IPS-18c (cell line): ENCODE data around the gene FDXR.
"Not testable (repeated sequence)": the region's sequence is repeated elsewhere in the genome, so short reads cannot be mapped to it uniquely, and the experiment has no call there.

Source experiments
- H3K4me3 ChIP-seq: 2 replicates; pipeline ENCODE4 v1.7.0; 2013; ENCODE audit warnings: low read depth, mild to moderate bottlenecking, low read length, moderate library complexity; ENCODE audit not compliant: insufficient read depth
- H3K9me3 ChIP-seq: one replicate; pipeline ENCODE4 v1.6.1; 2013; ENCODE audit warnings: mild to moderate bottlenecking, low read length, moderate library complexity; ENCODE audit not compliant: control insufficient read depth, insufficient read depth

The FDXR gene

GRCh38 chr17:74872313-74873036 is at the start of gene FDXR:
FDXR (minus strand) TSS chr17:74872994; CDS start chr17:74872944, 50 bp downstream.
- peak within 1 kb of the TSS; percentile 94 for H3K4me3 ChIP-seq
- peaks cover 4% of the 10 kb centered on the region for H3K9me3 ChIP-seq

- no peak overlapping the region for H3K4me3 ChIP-seq
These were observed 49.4 kb upstream of the FDXR start for GRCh38 chr17:74922172-74922571.

DNA sequence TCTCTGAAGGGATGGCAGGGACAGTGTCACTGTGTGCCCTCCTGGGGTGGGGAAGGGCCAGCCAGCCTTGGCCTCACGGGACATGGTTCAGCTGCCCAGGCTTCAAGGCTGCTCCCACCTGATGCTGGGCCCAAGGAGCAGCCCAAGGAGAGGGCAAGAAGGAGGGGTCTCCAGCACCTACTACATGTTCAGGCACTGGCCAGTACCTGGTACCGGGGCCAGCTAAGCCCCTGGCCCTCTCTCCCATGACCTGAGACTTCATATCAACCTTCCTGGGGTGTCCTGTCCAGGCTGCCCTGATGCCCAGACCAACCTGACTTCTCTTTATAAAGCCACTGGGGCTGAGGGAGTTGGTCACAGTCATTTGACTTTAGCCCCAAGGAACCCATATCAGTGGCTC is 49.0 kb upstream of the FDXR start:
- no peak overlapping the region for H3K4me3 ChIP-seq
- H3K9me3 ChIP-seq, result no peaks in the 10 kb centered on the region

More at GRCh38 chr17:74922172-74922571, 49.4 kb upstream of the FDXR start:
- no peaks in the 10 kb centered on the region for H3K9me3 ChIP-seq

DNA sequence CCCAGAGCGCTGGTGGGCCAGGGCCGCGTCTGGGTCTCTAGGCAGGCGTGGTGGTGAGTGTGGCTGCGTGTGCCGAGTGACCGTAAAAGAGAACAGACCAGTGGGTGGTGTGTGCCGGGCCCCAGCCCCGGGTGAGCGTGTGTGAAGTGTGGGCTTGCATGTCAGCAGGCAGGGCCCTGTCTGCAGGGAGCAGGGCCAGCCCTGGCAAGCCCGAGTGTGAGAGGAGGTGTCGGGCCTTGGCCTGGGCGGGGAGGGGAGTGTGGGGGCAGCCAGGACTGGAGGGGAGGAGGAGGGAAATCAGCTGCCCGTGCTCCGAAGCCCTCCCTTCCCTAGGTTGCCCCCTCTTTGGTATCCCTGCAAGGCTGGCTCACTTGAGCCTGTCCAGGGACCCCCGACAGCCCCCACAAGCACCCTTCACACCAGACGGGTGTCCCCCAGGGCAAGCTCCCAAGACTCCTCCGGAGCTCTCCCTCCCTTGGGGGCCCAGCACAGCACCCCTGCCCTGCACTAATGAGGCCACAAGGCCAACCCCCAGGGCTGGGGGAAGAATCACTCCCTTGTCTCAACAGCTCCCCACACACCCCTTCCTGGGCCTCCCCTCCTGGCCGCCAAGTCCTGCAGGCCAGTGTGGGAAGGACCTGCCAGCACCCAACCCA is 48.4 kb upstream of the FDXR start:
- no peak overlapping the region for H3K4me3 ChIP-seq
- no peaks in the 10 kb centered on the region for H3K9me3 ChIP-seq

GRCh38 chr17:74920642-74921025 is 47.8 kb upstream of the FDXR start:
- Histone ChIP-seq H3K9me3 (no peaks in the 10 kb centered on the region), H3K4me3 (no peak overlapping the region)

DNA sequence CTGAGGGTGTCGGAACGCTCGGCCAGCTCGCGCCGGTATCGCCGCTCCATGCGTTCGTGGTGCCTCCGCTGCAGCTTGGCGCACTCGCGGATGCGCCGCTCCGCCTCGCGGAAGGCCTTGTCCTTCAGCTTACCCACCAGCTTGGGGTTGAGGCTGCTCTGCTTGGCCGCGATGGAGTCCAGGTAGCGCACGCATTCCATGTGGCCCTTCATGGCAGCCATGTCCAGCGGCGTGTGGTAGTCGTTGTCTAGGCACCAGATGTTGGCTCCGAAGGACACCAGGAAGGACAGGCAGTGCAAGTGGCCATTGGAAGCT is 47.5 kb upstream of the FDXR start:
- no peak overlapping the region for H3K4me3 ChIP-seq
- no peaks in the 10 kb centered on the region for H3K9me3 ChIP-seq

- Histone ChIP-seq H3K9me3 (no peaks in the 10 kb centered on the region), H3K4me3 (no peak overlapping the region)
These were observed 46.9 kb upstream of the FDXR start for GRCh38 chr17:74919440-74920305.

- no peaks in the 10 kb centered on the region for H3K9me3 ChIP-seq
- H3K4me3 ChIP-seq, result no peak overlapping the region
These were observed 46.1 kb upstream of the FDXR start for GRCh38 chr17:74918906-74919305.

- H3K4me3 ChIP-seq, result no peak overlapping the region
- no peaks in the 10 kb centered on the region for H3K9me3 ChIP-seq
These were observed 44.6 kb upstream of the FDXR start for GRCh38 chr17:74917430-74917829.

DNA sequence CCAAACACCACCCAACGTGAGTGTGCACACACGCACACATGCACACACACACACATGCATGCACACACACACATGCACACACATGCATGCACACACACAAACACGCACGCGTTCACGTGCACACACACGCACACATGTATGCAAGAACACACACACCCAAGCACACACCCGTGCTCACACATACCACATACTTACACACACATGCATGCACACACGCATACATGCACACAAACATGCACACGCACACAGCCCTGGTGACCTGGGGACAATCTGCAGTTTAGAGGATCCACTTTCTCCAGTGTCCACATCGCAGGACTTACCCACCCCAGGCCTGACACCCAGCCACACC is 44.0 kb upstream of the FDXR start:
- Histone ChIP-seq H3K9me3 (no peaks in the 10 kb centered on the region), H3K4me3 (no peak overlapping the region)

GRCh38 chr17:74916136-74916850 is 43.5 kb upstream of the FDXR start:
- Histone ChIP-seq H3K9me3 (no peaks in the 10 kb centered on the region), H3K4me3 (no peak overlapping the region)

DNA sequence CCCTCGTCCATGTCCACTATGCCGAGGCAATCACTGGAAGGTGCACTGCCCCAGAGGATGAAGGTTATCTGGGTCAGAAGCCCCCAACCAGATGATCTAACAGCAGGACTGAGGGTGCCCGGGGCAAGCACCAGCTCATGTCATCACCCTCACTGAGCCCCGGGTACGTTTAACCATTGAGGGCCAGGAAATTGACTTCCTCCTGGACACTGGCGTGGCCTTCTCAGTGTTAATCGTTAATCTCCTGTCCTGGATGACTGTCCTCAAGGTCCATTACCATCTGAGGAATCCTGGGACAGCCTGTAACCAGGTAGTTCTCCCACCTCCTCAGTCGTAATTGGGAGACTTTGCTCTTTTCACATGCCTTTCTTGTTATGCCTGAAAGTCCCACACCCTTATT is 38.6 kb upstream of the FDXR start:
- not testable (repeated sequence) for H3K9me3 ChIP-seq, H3K4me3 ChIP-seq

GRCh38 chr17:74909097-74909496 is 36.3 kb upstream of the FDXR start:
- H3K4me3 ChIP-seq, H3K9me3 ChIP-seq: not testable (repeated sequence)

DNA sequence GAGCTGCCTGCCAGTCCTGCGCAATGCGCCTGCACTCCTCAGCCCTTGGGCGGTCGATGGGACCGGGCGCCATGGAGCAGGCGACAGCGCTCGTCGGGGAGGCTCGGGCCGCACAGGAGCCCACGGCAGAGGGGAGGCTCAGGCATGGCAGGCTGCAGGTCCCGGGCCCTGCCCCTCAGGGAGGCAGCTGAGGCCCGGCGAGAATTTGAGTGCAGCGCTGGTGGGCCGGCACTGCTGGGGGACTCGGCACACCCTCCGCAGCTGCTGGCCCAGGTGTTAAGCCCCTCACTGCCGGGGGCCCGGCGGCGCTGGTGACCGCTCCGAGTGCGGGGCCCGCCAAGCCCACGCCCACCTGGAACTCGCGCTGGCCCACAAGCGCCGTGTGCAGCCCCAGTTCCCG is 34.2 kb upstream of the FDXR start:
- no peak overlapping the region for H3K4me3 ChIP-seq

DNA sequence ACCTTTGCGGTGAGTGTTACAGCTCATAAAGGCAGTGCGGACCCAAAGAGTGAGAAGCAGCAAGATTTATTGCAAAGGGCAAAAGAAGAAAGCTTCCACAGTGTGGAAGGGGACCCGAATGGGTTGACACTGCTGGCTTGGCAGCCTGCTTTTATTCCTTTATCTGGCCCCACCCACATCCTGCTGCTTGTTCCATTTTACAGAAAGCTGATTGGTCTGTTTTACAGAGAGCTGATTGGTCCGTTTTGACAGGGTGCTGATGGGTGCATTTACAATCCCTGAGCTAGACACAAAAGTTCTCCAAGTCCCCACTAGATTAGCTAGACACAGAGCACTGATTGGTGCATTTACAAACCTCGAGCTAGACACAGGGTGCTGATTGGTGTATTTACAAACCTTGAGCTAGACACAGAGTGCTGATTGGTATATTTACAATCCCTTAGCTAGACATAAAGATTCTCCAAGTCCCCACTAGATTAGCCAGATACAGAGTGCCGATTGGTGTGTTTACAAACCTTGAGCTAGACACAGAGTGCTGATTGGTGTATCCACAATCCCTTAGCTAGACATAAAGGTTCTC is 33.5 kb upstream of the FDXR start:
- not testable (repeated sequence) for H3K9me3 ChIP-seq, H3K4me3 ChIP-seq

More for the DNA sequence above, 34.2 kb upstream of the FDXR start:
- H3K9me3 ChIP-seq, result no peaks in the 10 kb centered on the region

DNA sequence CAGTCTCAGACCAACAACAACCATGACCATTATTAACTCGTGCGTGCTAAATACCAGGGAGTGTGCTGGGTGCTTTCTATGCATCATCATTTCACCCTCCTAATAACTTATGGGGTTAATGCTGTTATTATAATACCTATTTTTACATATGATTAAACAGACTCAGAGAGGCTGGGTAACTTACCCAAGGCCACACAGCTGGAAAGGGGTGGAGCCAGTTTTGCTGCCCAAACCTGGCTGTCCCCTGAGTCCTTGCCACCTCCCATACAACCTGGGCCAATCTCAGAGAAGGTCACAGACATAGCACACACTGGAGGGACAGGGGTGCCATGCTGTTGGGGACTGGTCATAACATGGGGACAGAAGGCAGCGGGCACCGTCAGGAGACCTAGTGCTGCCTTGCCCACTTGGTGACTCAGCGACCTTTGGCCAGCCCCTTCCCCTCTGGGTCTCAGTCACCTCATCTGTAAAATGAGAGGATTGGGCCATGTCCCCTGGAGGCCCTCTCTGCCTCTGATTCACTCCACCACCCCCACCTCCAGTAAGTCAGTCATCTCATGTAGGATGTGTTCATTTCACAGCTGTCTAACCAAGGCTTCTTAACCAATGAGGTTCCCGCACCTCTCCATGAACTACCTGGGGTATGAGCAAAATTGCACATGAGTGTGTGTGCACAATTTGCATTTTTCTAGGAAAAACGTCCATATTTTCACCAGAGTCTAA is 32.1 kb upstream of the FDXR start:
- H3K4me3 ChIP-seq, result no peak overlapping the region
- H3K9me3 ChIP-seq, result no peaks in the 10 kb centered on the region

DNA sequence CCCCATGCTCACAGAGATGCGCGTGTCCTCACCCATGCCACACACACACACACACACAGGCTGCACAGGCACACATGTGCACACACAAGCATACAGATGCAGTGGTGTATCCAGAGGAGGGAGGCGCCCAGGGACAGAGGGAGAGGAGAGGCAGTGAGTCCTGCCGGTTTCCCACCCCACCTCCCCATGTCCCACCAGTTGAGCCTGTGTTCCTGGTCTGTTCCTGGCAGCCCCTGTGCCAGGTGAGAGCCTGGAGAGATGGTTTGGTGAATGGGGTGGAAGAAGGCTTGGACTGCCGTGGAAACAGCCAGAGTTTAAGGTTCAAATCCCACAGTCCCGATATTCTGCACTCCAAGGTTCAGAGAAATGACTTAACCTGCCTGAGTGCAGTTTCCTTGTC is 30.9 kb upstream of the FDXR start:
- no peak overlapping the region for H3K4me3 ChIP-seq

More for the DNA sequence above, 30.9 kb upstream of the FDXR start:
- no peaks in the 10 kb centered on the region for H3K9me3 ChIP-seq
